ENCODE measurements around the gene SPAG6.
"Not testable (repeated sequence)": the region's sequence is repeated elsewhere in the genome, so short reads cannot be mapped to it uniquely, and the experiment has no call there.

SPAG6 gene

DNA sequence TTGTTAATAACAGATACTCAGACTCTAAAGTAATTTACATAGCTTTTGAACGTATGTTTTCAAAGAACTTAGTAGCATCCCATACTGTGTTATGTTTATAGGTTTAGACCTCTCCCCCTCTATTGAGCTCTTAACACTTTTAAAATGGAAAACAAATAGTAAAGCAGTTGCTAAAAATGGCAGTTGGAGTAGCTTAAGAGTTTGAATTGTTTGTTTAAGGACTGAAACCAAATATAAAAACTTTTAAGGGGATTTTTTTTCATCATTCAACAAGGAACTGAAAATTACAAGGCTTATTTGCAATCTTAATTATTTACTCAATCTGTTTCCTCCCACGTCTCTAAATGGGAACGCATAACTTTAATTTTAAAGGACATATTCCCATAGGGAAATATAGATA, 1.6 kb upstream of the SPAG6 start:
- no peak for DNase-seq

- no peak for DNase-seq
These were observed 1.0 kb upstream of the SPAG6 start for GRCh38 chr10:22344249-22344648.

DNA sequence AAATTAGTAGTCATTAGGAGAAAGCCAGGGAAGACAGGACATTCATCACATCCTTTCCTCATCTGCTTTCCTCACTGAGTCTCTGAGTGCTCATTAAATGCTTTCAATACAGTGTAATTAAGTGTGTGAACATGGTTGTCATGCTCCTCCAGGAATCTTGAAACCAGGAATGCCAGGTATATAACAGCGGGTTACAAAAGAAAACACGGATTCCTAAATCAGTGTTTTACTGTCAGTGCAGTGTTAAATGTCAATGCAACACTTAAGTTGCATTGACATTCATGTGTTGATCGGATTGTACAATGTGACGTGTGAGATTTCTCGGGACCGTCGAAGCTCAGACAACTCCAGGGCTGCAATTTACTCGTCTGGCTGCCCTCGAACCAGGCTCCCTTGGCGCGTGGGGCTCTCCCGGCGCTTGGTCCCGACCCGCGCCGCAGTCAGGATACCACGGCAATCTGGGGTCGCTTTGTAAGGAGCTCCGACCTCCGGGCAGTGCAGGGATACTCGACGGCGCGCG, 455 bp upstream of the SPAG6 start:
- no peak for DNase-seq

- no peak for DNase-seq
These were observed 883 bp downstream of the SPAG6 start for GRCh38 chr10:22346096-22346661.

- no peak for DNase-seq
These were observed 4.5 kb downstream of the SPAG6 start for GRCh38 chr10:22349755-22350154.

- no peak for DNase-seq
These were observed 5.9 kb downstream of the SPAG6 start for GRCh38 chr10:22351131-22351703.

DNA sequence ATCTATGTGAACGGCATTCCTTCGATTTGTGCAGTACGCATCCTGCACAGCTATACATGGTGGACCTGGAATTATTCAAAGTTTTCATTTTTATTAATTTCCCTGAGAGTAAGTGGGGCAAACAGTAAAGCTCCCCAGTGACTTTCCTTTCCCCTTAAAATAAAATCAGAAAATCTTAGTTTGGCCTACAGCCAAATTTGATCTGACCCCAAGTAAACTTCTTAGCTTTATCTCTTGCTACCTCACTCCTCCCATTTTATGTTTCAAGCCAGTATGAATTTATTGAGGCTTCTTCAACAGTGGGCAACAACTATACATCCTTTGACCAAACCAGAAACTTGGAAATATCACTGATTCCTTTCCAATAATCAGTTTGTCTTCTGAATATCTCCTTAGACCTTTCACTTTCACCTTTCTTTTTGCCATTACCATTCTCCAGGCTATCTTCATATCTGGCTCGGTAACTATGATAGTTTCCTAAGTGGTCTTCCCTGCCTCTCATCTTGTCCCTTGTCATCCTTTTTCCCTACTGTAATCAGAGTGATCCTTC, 11.1 kb downstream of the SPAG6 start:
- DNase-seq = no peak

DNA sequence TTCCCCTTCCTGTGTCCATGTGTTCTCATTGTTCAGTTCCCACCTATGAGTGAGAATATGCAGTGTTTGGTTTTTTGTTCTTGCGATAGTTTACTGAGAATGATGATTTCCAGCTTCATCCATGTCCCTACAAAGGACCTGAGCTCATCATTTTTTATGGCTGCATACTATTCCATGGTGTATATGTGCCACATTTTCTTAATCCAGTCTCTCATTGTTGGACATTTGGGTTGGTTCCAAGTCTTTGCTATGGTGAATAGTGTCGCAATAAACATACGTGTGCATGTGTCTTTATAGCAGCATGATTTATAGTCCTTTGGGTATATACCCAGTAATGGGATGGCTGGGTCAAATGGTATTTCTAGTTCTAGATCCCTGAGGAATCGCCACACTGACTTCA, 12.5 kb downstream of the SPAG6 start:
- DNase-seq = not testable (repeated sequence)

GRCh38 chr10:22363305-22363704, 18.0 kb downstream of the SPAG6 start:
- DNase-seq = no peak

- no peak for DNase-seq
These were observed 19.3 kb downstream of the SPAG6 start for GRCh38 chr10:22364407-22365140.

DNA sequence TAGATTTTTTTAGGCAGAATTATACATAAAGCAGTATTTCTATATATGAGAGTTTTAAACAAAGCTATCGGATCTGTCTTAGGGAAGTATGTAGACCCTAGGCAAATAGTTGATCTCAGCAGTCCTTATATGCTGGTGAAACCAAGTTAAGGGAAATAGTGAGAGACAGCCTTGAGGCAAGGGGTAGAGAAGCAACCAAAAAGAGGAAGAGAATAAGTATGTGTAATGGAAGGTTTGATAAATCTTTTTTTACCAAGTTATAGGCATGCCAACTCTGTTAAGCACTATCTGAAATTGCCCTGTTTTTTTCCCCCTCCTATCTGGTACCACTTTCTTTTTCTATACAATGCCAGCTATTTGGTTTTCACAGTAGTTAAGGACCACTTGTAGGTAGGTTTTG, 19.9 kb downstream of the SPAG6 start:
- DNase-seq = no peak

- no peak for DNase-seq
These were observed 20.5 kb downstream of the SPAG6 start for GRCh38 chr10:22365644-22366434.

GRCh38 chr10:22366435-22366703, 21.1 kb downstream of the SPAG6 start:
- DNase-seq = no peak

DNA sequence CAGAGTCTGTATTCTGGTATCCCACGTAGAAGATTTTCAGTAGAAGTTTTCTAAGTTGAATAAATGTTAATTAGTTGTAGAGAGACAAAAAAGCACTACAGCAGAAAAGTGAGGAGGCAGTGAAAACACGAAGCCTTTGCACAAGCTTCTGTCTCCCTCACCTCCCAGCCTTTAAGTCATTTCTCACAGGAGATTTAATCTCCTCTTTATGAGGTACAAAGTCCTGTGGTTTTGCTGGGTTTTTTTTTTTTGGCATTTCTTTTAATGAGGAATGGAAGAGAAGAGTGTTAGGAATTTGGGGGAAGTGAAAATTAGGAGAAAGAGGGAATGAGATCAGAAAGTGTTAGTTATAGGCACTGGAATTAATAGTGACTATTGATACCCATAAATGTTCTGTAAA, 21.5 kb downstream of the SPAG6 start:
- no peak for DNase-seq

DNA sequence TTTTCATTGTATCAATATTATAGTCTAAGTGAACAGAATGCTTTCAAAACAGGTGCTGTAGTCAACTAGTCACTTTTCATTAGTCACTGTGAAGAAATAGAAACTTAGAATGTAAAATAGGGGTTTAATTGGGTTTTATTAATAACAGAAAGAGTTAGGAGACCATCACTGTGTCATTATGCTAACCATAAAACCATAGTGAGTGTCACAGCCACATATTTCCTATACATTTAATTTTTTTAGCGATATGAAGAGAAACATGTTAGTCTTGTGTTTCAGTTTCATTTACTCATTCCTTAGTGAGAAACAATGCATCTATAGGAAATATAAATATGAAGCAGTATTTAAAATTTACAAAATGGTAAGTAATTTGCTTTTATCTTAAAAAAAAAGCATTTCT, 22.2 kb downstream of the SPAG6 start:
- no peak for DNase-seq

DNA sequence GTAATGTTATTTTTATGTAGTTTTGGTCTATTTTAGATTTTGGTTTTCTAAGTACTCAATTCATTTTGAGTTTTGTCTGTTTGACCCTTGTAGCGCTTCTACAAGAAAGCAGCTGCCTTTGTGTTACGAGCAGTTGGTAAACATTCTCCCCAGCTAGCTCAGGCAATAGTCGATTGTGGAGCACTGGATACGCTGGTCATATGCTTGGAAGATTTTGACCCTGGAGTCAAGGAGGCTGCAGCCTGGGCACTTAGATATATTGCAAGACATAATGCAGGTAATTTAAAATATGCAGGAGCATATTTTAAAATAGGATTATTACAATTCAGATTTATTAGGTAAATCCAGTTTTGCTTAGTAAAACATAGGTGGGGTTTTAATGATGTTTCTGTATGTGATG, 23.1 kb downstream of the SPAG6 start:
- DNase-seq = no peak

DNA sequence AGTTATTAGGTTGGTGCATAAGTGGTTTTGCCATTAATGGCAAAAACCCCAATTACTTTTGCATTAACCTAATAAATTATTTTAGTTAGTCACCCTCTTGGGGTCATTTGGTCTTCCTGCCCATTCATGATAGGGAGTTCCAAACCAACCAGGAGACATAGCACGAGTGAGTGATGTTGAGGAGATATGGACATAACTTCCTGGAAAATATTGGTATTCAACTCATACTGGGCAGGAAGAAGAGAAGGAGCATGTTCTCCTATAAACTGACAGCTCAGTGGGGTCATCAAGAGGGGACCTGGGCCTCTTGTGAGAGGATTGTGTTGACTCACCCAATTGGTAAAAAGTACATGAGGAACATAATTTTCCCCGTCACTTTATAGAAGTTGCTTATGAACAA, 23.7 kb downstream of the SPAG6 start:
- DNase-seq = no peak

GRCh38 chr10:22369434-22370072, 24.3 kb downstream of the SPAG6 start:
- no peak for DNase-seq

- no peak for DNase-seq
These were observed 25.0 kb downstream of the SPAG6 start for GRCh38 chr10:22370320-22370719.

GRCh38 chr10:22372298-22372697, 27.0 kb downstream of the SPAG6 start:
- DNase-seq = no peak

DNA sequence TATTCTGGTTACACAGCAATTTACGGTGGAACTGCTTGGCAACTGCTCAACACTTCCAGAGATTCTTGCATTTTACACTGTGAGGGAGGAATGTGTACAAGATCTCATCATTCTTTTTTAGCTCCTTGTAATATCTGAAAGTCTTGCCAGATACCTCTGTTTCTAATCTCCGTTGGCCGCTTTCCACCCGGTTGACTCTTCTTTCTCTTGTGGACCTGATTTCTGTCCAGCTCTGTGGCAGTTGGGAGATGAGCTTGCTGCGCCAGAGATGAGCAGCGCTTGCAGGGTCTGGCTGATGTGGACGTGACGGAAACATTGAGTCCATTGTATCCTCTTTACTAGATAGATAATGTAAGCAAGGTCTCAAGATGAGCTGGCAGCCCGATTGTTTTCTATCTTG, 27.6 kb downstream of the SPAG6 start:
- no peak for DNase-seq

GRCh38 chr10:22374489-22375126, 29.3 kb downstream of the SPAG6 start:
- no peak for DNase-seq

GRCh38 chr10:22379059-22379458, 33.8 kb downstream of the SPAG6 start:
- peak; percentile 21 to 26 for DNase-seq

Data from stimulated activated CD4-positive, alpha-beta T cell treated with anti-CD3 and anti-CD28 coated beads, Interleukin-2, amount 100 ng/mL, for 48 hours (primary cell).